ENCODE results near the gene CCR8. TPM values are rescaled to one million over a fixed set of nuclear protein-coding genes. Genes with fewer than 3 reads are reported as not detected.

The CCR8 gene
- total RNA-seq, 6 donors from 2014 or later = not detected

DNA sequence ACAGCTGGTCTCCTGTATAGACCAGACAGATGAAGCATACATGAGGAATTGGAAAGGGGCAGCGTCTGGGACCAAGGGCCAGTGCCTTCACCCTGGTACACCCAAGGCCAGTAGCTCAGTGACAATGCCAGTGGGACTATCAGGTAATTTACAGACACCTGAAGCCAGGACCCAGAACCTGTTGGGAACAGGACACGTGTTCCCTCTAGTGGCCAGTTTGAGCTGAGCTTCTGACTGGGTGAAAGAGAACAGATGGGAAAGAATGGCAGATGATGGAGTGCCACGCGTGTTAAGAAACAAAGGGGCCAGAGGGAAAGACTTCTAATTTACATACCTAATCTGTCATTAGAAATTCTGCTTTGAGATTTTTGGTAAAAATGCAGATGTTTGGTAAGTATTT lies 48.6 kb downstream of the CCR8 start:
- Histone ChIP-seq H3K4me1 (peaks cover 0 to 9% (median 8%) of the 10 kb centered on the region in 4 donors), H3K27me3 (no peaks in the 10 kb centered on the region), H3K4me3 (no peak overlapping the region), H3K27ac (no peak overlapping the region), H3K36me3 (no peaks in the 10 kb centered on the region), H3K9me3 (no peaks in the 10 kb centered on the region)
- 33 to 48% methylated on average over 4 of the region's 4 CpGs for WGBS, 2 donors
- DNase-seq = peak in 1 of 2 donors; percentile 64
- peak; percentile 53 to 73 for ATAC-seq (ENCODE audit: low FRiP score in 2 of 2)
- TF ChIP-seq POLR2AphosphoS5 (IDR thresholded peaks at IDR 0.05) = no peak
- TF ChIP-seq, protein P1, sequence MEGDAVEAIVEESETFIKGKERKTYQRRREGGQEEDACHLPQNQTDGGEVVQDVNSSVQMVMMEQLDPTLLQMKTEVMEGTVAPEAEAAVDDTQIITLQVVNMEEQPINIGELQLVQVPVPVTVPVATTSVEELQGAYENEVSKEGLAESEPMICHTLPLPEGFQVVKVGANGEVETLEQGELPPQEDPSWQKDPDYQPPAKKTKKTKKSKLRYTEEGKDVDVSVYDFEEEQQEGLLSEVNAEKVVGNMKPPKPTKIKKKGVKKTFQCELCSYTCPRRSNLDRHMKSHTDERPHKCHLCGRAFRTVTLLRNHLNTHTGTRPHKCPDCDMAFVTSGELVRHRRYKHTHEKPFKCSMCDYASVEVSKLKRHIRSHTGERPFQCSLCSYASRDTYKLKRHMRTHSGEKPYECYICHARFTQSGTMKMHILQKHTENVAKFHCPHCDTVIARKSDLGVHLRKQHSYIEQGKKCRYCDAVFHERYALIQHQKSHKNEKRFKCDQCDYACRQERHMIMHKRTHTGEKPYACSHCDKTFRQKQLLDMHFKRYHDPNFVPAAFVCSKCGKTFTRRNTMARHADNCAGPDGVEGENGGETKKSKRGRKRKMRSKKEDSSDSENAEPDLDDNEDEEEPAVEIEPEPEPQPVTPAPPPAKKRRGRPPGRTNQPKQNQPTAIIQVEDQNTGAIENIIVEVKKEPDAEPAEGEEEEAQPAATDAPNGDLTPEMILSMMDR (IDR thresholded peaks at IDR 0.05) = peak in 5 of 6 experiments; percentile 41 to 56 (median 52)

DNA sequence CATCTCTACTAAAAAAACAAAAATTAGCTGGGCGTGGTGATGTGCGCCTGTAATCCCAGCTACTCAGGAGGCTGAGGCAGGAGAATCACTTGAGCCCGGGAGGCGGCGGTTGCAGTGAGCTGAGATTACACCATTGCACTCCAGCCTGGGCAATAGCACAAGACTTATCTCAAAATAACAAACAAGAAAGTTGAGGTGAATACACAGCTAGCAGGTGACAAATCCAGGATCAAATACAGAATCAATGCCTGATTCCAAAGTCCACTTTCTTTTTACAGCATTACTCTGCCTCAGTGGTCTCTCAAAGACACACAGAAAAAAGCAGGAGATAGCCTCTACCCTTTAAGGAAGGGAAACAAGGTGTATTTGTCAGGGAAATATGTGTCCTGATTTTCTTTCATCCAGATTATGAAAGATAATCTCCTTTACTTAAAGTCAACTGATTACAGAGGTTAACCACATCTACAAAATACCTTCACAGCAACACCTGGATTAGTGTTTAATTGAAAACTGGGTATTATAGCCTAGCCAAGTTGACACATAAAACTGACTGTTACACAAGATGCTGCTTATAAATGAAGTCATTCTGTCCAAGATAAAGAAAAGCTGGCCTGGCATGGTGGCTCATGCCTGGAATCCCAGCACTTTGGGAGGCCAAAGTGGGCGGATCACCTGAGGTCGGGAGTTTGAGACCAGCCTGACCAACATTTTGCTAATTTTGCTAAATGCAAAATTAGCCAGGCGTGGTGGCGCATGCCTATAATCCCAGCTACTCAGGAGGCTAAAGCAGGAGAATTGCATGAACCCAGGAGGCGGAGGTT lies 49.7 kb downstream of the CCR8 start:
- 93 to 95% methylated on average over 10 of the region's 10 CpGs for WGBS, 2 donors
- Histone ChIP-seq H3K27ac (no peak overlapping the region), H3K27me3 (no peaks in the 10 kb centered on the region), H3K9me3 (no peaks in the 10 kb centered on the region), H3K36me3 (no peaks in the 10 kb centered on the region), H3K4me3 (no peak overlapping the region), H3K4me1 (peaks cover 0 to 9% (median 8%) of the 10 kb centered on the region in 4 donors)
- ATAC-seq (ENCODE audit: low FRiP score in 2 of 2) (no peak), DNase-seq (no peak)
- TF ChIP-seq POLR2AphosphoS5 (IDR thresholded peaks at IDR 0.05) (no peak), EP300 (IDR thresholded peaks at IDR 0.05) (no peak), POLR2A (IDR thresholded peaks at IDR 0.05) (no peak)
- TF ChIP-seq, protein P1 (IDR thresholded peaks at IDR 0.05) = no peak

GRCh38 chr3:39379778-39380155 lies 50.3 kb downstream of the CCR8 start:
- ATAC-seq (ENCODE audit: low FRiP score in 2 of 2) (no peak), DNase-seq (no peak)
- H3K36me3 ChIP-seq = no peaks in the 10 kb centered on the region
- no peak overlapping the region for H3K27ac ChIP-seq
- H3K4me3 ChIP-seq = no peak overlapping the region
- H3K4me1 ChIP-seq = peaks cover 2 to 14% (median 10%) of the 10 kb centered on the region in 4 donors
- 88 to 93% methylated on average over 5 of the region's 5 CpGs for WGBS, 2 donors
- TF ChIP-seq EP300 (IDR thresholded peaks at IDR 0.05) = no peak
- TF ChIP-seq POLR2A (IDR thresholded peaks at IDR 0.05) = no peak
- TF ChIP-seq, protein P1 (IDR thresholded peaks at IDR 0.05) = no peak
- no peak for TF ChIP-seq POLR2AphosphoS5 (IDR thresholded peaks at IDR 0.05)
- H3K9me3 ChIP-seq = no peaks in the 10 kb centered on the region
- H3K27me3 ChIP-seq = no peaks in the 10 kb centered on the region

DNA sequence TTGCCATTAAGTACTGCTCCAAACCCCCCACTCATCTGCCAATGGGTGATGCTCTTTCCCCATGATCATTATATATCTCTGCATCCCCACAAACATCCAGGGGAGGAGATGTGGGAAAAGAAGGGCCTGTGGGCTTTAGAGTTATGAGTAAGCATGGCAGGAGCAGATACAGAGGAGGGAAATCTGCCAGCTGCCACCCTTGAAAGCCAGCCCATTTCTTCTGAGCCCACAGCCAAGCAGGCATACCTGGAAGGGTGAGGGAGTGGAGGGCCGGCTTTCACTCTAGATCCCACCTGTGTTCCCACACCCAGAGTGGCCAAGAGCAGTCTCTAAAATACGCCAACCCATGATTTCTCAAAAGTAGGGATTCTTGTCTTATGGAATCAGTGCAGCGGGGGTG lies 51.9 kb downstream of the CCR8 start:
- Histone ChIP-seq H3K36me3 (no peaks in the 10 kb centered on the region), H3K9me3 (no peaks in the 10 kb centered on the region), H3K27me3 (no peaks in the 10 kb centered on the region), H3K4me1 (peaks cover 13 to 30% (median 22%) of the 10 kb centered on the region in 4 donors), H3K4me3 (no peak overlapping the region), H3K27ac (no peak overlapping the region)
- 92 to 93% methylated on average over 3 of the region's 3 CpGs for WGBS, 2 donors
- TF ChIP-seq EP300 (IDR thresholded peaks at IDR 0.05) (no peak), POLR2A (IDR thresholded peaks at IDR 0.05) (no peak), POLR2AphosphoS5 (IDR thresholded peaks at IDR 0.05) (no peak)
- TF ChIP-seq, protein P1 (IDR thresholded peaks at IDR 0.05) = no peak
- no peak for ATAC-seq (ENCODE audit: low FRiP score in 2 of 2)
- no peak for DNase-seq

Other genes with a start within 250 kb of the CCR8 start
- gene GORASP1, start 222.1 kb upstream of the CCR8 start, total RNA-seq = 10 to 100 TPM; 71.1 to 99.5 (median 79.8) TPM
- 10 to 100 TPM in 4 of 6 donors, 1 to 10 TPM in 2; 7.4 to 52.4 (median 14.3) TPM for gene TTC21A, start 222.0 kb upstream of the CCR8 start, total RNA-seq
- gene CSRNP1, start 176.1 kb upstream of the CCR8 start, total RNA-seq = 100 to 1,000 TPM in 1 of 6 donors, 10 to 100 TPM in 5; 32.5 to 128 (median 82.4) TPM
- gene XIRP1, start 137.1 kb upstream of the CCR8 start, total RNA-seq = 1 to 10 TPM in 1 of 6 donors, under 1 TPM in 2, not detected in 3; 0.07 to 1.2 (median 0.10) TPM
- 10 to 100 TPM in 1 of 6 donors, 1 to 10 TPM in 4, under 1 TPM in 1; 0.59 to 15.3 (median 2.5) TPM for gene CX3CR1, start 49.7 kb upstream of the CCR8 start, total RNA-seq
- 10 to 100 TPM; 17.5 to 36.5 (median 30.2) TPM for gene SLC25A38, start 53.7 kb downstream of the CCR8 start, total RNA-seq
- 100 to 1,000 TPM; 317 to 921 (median 709) TPM for gene RPSA, start 77.0 kb downstream of the CCR8 start, total RNA-seq
- gene MOBP, start 138.0 kb downstream of the CCR8 start, total RNA-seq = under 1 TPM in 1 of 6 donors, not detected in 5; 0.22 TPM